Parathyroid adenoma (tissue), 2 donors: ENCODE measurements around the gene HERC3.

ENCODE experiments used
- H2AFZ ChIP-seq: fragments of 300-600 bp; sonication (generic); one replicate; pipeline ENCODE4 v1.7.0; 2017; ENCODE audit warnings: antibody characterized with exemption, mild to moderate bottlenecking
- H3K27ac ChIP-seq: fragments of 300-600 bp; sonication (generic); one replicate; pipeline ENCODE4 v1.7.0; 2017
- H3K27me3 ChIP-seq: fragments of 300-600 bp; sonication (generic); one replicate; pipeline ENCODE4 v1.7.0; 2017; ENCODE audit warnings: low read length; ENCODE audit not compliant: control insufficient read depth, insufficient read depth
- H3K36me3 ChIP-seq: fragments of 300-600 bp; sonication (generic); one replicate; pipeline ENCODE4 v1.7.0; 2017; ENCODE audit warnings: low read length; ENCODE audit not compliant: control insufficient read depth, insufficient read depth
- H3K4me1 ChIP-seq: fragments of 300-600 bp; sonication (generic); one replicate; pipeline ENCODE4 v1.7.0; 2017; ENCODE audit warnings: control low read depth
- H3K4me2 ChIP-seq: fragments of 300-600 bp; sonication (generic); one replicate; pipeline ENCODE4 v1.7.0; 2017; ENCODE audit warnings: low read length
- H3K4me3 ChIP-seq: fragments of 300-600 bp; sonication (generic); one replicate; pipeline ENCODE4 v1.7.0; 2017; ENCODE audit warnings: low read depth, low read length
- H3K79me2 ChIP-seq: fragments of 300-600 bp; sonication (generic); one replicate; pipeline ENCODE4 v1.7.0; 2017; ENCODE audit warnings: control low read depth
- H3K9ac ChIP-seq: fragments of 300-600 bp; sonication (generic); one replicate; pipeline ENCODE4 v1.7.0; 2017; ENCODE audit warnings: mild to moderate bottlenecking
- H3K9me3 ChIP-seq: fragments of 300-600 bp; sonication (generic); one replicate; pipeline ENCODE4 v1.7.0; 2017; ENCODE audit warnings: low read length; ENCODE audit not compliant: control insufficient read depth
- CTCF ChIP-seq: fragments of 300-600 bp; sonication (generic); IDR thresholded peaks from one replicate; pipeline ENCODE4 v1.7.0; 2017; ENCODE audit warnings: antibody characterized with exemption, mild to moderate bottlenecking
- donor health status: primary hyperparathyroidism.

HERC3 gene

GRCh38 chr4:88583631-88584470 lies 8.4 kb upstream of the HERC3 start:
- H3K27ac ChIP-seq, result no peak overlapping the region
- no peaks in the 10 kb centered on the region for H3K79me2 ChIP-seq
- H3K4me3 ChIP-seq, result no peak overlapping the region
- H3K4me2 ChIP-seq, result no peak overlapping the region
- TF ChIP-seq CTCF, result no peak
- no peaks in the 10 kb centered on the region for H3K4me1 ChIP-seq
- no peak overlapping the region for H3K9ac ChIP-seq
- H2AFZ ChIP-seq, result no peak overlapping the region
- H3K27me3 ChIP-seq, result no peaks in the 10 kb centered on the region
- no peaks in the 10 kb centered on the region for H3K9me3 ChIP-seq
- no peaks in the 10 kb centered on the region for H3K36me3 ChIP-seq

GRCh38 chr4:88584471-88584900 lies 7.8 kb upstream of the HERC3 start:
- no peak for TF ChIP-seq CTCF
- no peaks in the 10 kb centered on the region for H3K4me1 ChIP-seq
- no peak overlapping the region for H3K4me3 ChIP-seq
- H3K36me3 ChIP-seq, result no peaks in the 10 kb centered on the region
- H3K27ac ChIP-seq, result no peak overlapping the region
- H3K79me2 ChIP-seq, result no peaks in the 10 kb centered on the region
- H3K9ac ChIP-seq, result no peak overlapping the region
- no peak overlapping the region for H2AFZ ChIP-seq
- no peaks in the 10 kb centered on the region for H3K9me3 ChIP-seq
- H3K4me2 ChIP-seq, result no peak overlapping the region
- H3K27me3 ChIP-seq, result no peaks in the 10 kb centered on the region

- no peaks in the 10 kb centered on the region for H3K79me2 ChIP-seq
- no peak overlapping the region for H2AFZ ChIP-seq
- H3K9me3 ChIP-seq, result no peaks in the 10 kb centered on the region
- H3K4me3 ChIP-seq, result no peak overlapping the region
- no peaks in the 10 kb centered on the region for H3K4me1 ChIP-seq
- H3K27me3 ChIP-seq, result no peaks in the 10 kb centered on the region
- H3K27ac ChIP-seq, result no peak overlapping the region
- no peak for TF ChIP-seq CTCF
- H3K4me2 ChIP-seq, result no peak overlapping the region
- no peak overlapping the region for H3K9ac ChIP-seq
- H3K36me3 ChIP-seq, result no peaks in the 10 kb centered on the region
Observed at GRCh38 chr4:88585917-88586316, 6.4 kb upstream of the HERC3 start.

GRCh38 chr4:88587306-88587705 lies 5.0 kb upstream of the HERC3 start:
- TF ChIP-seq CTCF, result no peak
- Histone ChIP-seq H3K36me3 (no peaks in the 10 kb centered on the region), H3K4me1 (no peaks in the 10 kb centered on the region), H3K9ac (no peak overlapping the region), H3K79me2 (no peaks in the 10 kb centered on the region), H3K27me3 (no peaks in the 10 kb centered on the region), H3K4me2 (no peak overlapping the region), H3K9me3 (no peaks in the 10 kb centered on the region), H3K27ac (no peak overlapping the region), H2AFZ (no peak overlapping the region), H3K4me3 (no peak overlapping the region)
